Gastroesophageal sphincter (tissue), 3 donors: Measurements from ENCODE around the gene MAML3.

Experiments
- CTCF ChIP-seq, 4 experiments: fragments of 200-600 bp in 2 of 4; fragments of 450-650 bp in 2 of 4; sonication (generic) in 1 of 4; IDR thresholded peaks; one replicate each; pipeline ENCODE4 v1.5.1; 2017 to 2019; ENCODE audit warnings: antibody characterized with exemption in 4 of 4, mild to moderate bottlenecking in 2 of 4, moderate library complexity in 2 of 4
- POLR2A ChIP-seq, 2 donors: fragments of 450-650 bp; IDR thresholded peaks; one replicate each; pipeline ENCODE4 v1.6.1; 2017; ENCODE audit warnings: antibody characterized with exemption in 2 of 2, mild to moderate bottlenecking in 2 of 2, moderate library complexity in 1 of 2
- POLR2AphosphoS5 ChIP-seq: sonication (generic); formaldehyde crosslinking; IDR thresholded peaks from one replicate; pipeline ENCODE4 v1.6.1; 2017; ENCODE audit warnings: antibody characterized with exemption

- TF ChIP-seq CTCF (IDR thresholded peaks at IDR 0.05) (no peak), POLR2AphosphoS5 (no peak), POLR2A (IDR thresholded peaks at IDR 0.05) (no peak)
Measured at GRCh38 chr4:139887376-139887802, 266.6 kb downstream of the MAML3 start.
